Ureter (tissue), 1 donor: ENCODE measurements around the gene SIPA1L3. TPM values are rescaled to one million over a fixed set of nuclear protein-coding genes. Genes with fewer than 3 reads are reported as not detected.
"Not testable (repeated sequence)": the region's sequence is repeated elsewhere in the genome, so short reads cannot be mapped to it uniquely, and the experiment has no call there.

Source experiments
- DNase-seq: peaks from one replicate; pipeline ENCODE4 v3.0.0-alpha.2; 2020; ENCODE audit warnings: low spot score
- total RNA-seq: library from RNA; stranded (reverse); gene quantifications from one replicate; pipeline ENCODE4 v1.2.4, GENCODE V29; 2023
- donor health status: DM: yes; HTN: yes; CAD: no.

The SIPA1L3 gene
- total RNA-seq, 1 donor from 2014 or later = 60.4 TPM

- DNase-seq = no peak
Measured at GRCh38 chr19:38022791-38023670, 116.0 kb downstream of the SIPA1L3 start.

- DNase-seq = no peak
Measured at GRCh38 chr19:38023671-38024541, 116.9 kb downstream of the SIPA1L3 start.

- no peak for DNase-seq
Measured at GRCh38 chr19:38024992-38025908, 118.2 kb downstream of the SIPA1L3 start.

GRCh38 chr19:38025909-38026307 is 118.9 kb downstream of the SIPA1L3 start:
- DNase-seq = no peak

GRCh38 chr19:38028913-38029510 is 122.0 kb downstream of the SIPA1L3 start:
- DNase-seq = no peak

- not testable (repeated sequence) for DNase-seq
Measured at GRCh38 chr19:38030001-38030400, 123.0 kb downstream of the SIPA1L3 start.

GRCh38 chr19:38030686-38031422 is 123.8 kb downstream of the SIPA1L3 start:
- DNase-seq = no peak

- no peak for DNase-seq
Measured at GRCh38 chr19:38031423-38031770, 124.4 kb downstream of the SIPA1L3 start.

GRCh38 chr19:38032151-38032550 is 125.1 kb downstream of the SIPA1L3 start:
- no peak for DNase-seq

GRCh38 chr19:38032951-38033350 is 125.9 kb downstream of the SIPA1L3 start:
- DNase-seq = no peak

- no peak for DNase-seq
Measured at GRCh38 chr19:38033658-38034491, 126.9 kb downstream of the SIPA1L3 start.

GRCh38 chr19:38034492-38034860 is 127.5 kb downstream of the SIPA1L3 start:
- DNase-seq = no peak

GRCh38 chr19:38035515-38036495 is 128.8 kb downstream of the SIPA1L3 start:
- DNase-seq = no peak

GRCh38 chr19:38036707-38037611 is 130.0 kb downstream of the SIPA1L3 start:
- no peak for DNase-seq

GRCh38 chr19:38039966-38040365 is 133.0 kb downstream of the SIPA1L3 start:
- DNase-seq = no peak

GRCh38 chr19:38042132-38042531 is 135.1 kb downstream of the SIPA1L3 start:
- DNase-seq = no peak

- no peak for DNase-seq
Measured at GRCh38 chr19:38043649-38044144, 136.7 kb downstream of the SIPA1L3 start.
